Measurements from ENCODE around the gene OTULIN. TPM values are rescaled to one million over a fixed set of nuclear protein-coding genes. Genes with fewer than 3 reads are reported as not detected.

The OTULIN gene
- total and polyA plus RNA-seq, 7 donors, result 6.6 to 37.9 (median 13.2) TPM

GRCh38 chr5:14683906-14684455, 19.5 kb downstream of the OTULIN start:
- no peak for TF ChIP-seq CTCF (IDR thresholded peaks at IDR 0.05)
- no peak for TF ChIP-seq EP300 (IDR thresholded peaks at IDR 0.05)
- TF ChIP-seq POLR2AphosphoS5 (IDR thresholded peaks at IDR 0.05), result no peak
- no peak for TF ChIP-seq POLR2A (IDR thresholded peaks at IDR 0.05)
- intact Hi-C loops (cut with DNase I), result no loop called here
- 60 to 82% methylated on average over 4 of the region's 4 CpGs for WGBS, 2 donors
- Histone ChIP-seq H3K4me1 (peaks cover 0 to 25% (median 8%) of the 10 kb centered on the region in 4 donors), H3K27ac (peak overlapping the region in 3 of 4 donors; percentile 13 to 29 (median 18)), H3K36me3 (peaks cover 0 to 71% (median 30%) of the 10 kb centered on the region in 4 donors), H3K9me3 (no peaks in the 10 kb centered on the region), H3K4me3 (no peak overlapping the region), H3K27me3 (no peaks in the 10 kb centered on the region)
- DNase-seq, result no peak

GRCh38 chr5:14684757-14685156, 20.2 kb downstream of the OTULIN start:
- no peak for DNase-seq
- Histone ChIP-seq H3K27me3 (no peaks in the 10 kb centered on the region), H3K27ac (peak overlapping the region in 1 of 4 donors; percentile 13), H3K36me3 (peaks cover 0 to 72% (median 37%) of the 10 kb centered on the region in 4 donors), H3K9me3 (no peaks in the 10 kb centered on the region), H3K4me3 (no peak overlapping the region), H3K4me1 (peaks cover 0 to 25% (median 8%) of the 10 kb centered on the region in 4 donors)
- 74 to 85% methylated on average over 5 of the region's 5 CpGs for WGBS, 2 donors
- intact Hi-C loops (cut with DNase I), result no loop called here
- TF ChIP-seq EP300 (IDR thresholded peaks at IDR 0.05) (no peak), POLR2A (IDR thresholded peaks at IDR 0.05) (no peak), CTCF (IDR thresholded peaks at IDR 0.05) (no peak), POLR2AphosphoS5 (IDR thresholded peaks at IDR 0.05) (no peak)

GRCh38 chr5:14685757-14686156, 21.2 kb downstream of the OTULIN start:
- WGBS, 2 donors, result 26 to 35% methylated on average over 6 of the region's 6 CpGs
- TF ChIP-seq EP300 (IDR thresholded peaks at IDR 0.05) (no peak), CTCF (IDR thresholded peaks at IDR 0.05) (peak in 3 of 4 experiments; percentile 40 to 58 (median 55)), POLR2AphosphoS5 (IDR thresholded peaks at IDR 0.05) (no peak)
- Histone ChIP-seq H3K4me3 (no peak overlapping the region), H3K27ac (no peak overlapping the region), H3K9me3 (peaks cover 0 to 5% (median 2%) of the 10 kb centered on the region in 4 donors), H3K27me3 (no peaks in the 10 kb centered on the region), H3K4me1 (peaks cover 0 to 25% (median 8%) of the 10 kb centered on the region in 4 donors), H3K36me3 (peaks cover 0 to 73% (median 42%) of the 10 kb centered on the region in 4 donors)
- no peak for DNase-seq
- intact Hi-C loops (cut with DNase I), result no loop called here

GRCh38 chr5:14686517-14686916, 22.0 kb downstream of the OTULIN start:
- H3K4me1 ChIP-seq, result peaks cover 0 to 25% (median 8%) of the 10 kb centered on the region in 4 donors
- H3K27me3 ChIP-seq, result no peaks in the 10 kb centered on the region
- TF ChIP-seq CTCF (IDR thresholded peaks at IDR 0.05) (no peak), POLR2A (IDR thresholded peaks at IDR 0.05) (no peak), EP300 (IDR thresholded peaks at IDR 0.05) (no peak), POLR2AphosphoS5 (IDR thresholded peaks at IDR 0.05) (no peak)
- no peak for DNase-seq
- peaks cover 0 to 5% (median 2%) of the 10 kb centered on the region in 4 donors for H3K9me3 ChIP-seq
- no peak overlapping the region for H3K27ac ChIP-seq
- intact Hi-C loops (cut with DNase I), result no loop called here
- no peak overlapping the region for H3K4me3 ChIP-seq
- peaks cover 0 to 73% (median 38%) of the 10 kb centered on the region in 4 donors for H3K36me3 ChIP-seq

All from sigmoid colon (tissue), 7 donors.